Right lobe of liver (tissue), 4 donors: ENCODE measurements around the gene ERC2.

Experiments used
- POLR2A ChIP-seq: fragments of 450-650 bp; IDR thresholded peaks from one replicate; pipeline ENCODE4 v1.6.1; 2017; ENCODE audit warnings: antibody characterized with exemption, mild to moderate bottlenecking
- TF ChIP-seq, protein P1 (sequence below), 4 donors: fragments of 200-600 bp in 3 of 4; fragments of 450-650 bp in 1 of 4; IDR thresholded peaks; one replicate each; pipeline versions ENCODE4 v1.5.1 to v1.8.0; 2016 to 2022; ENCODE audit warnings: antibody characterized with exemption in 4 of 4, mild to moderate bottlenecking in 2 of 4
- donor health status: DM: no; HTN: no; CAD: no.
- donor health status: DM: no; HTN: no; CAD: no.
- donor health status: DM: no; HTN: yes; CAD: no.

- TF ChIP-seq, protein P1, sequence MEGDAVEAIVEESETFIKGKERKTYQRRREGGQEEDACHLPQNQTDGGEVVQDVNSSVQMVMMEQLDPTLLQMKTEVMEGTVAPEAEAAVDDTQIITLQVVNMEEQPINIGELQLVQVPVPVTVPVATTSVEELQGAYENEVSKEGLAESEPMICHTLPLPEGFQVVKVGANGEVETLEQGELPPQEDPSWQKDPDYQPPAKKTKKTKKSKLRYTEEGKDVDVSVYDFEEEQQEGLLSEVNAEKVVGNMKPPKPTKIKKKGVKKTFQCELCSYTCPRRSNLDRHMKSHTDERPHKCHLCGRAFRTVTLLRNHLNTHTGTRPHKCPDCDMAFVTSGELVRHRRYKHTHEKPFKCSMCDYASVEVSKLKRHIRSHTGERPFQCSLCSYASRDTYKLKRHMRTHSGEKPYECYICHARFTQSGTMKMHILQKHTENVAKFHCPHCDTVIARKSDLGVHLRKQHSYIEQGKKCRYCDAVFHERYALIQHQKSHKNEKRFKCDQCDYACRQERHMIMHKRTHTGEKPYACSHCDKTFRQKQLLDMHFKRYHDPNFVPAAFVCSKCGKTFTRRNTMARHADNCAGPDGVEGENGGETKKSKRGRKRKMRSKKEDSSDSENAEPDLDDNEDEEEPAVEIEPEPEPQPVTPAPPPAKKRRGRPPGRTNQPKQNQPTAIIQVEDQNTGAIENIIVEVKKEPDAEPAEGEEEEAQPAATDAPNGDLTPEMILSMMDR (IDR thresholded peaks at IDR 0.05) = no peak
- no peak for TF ChIP-seq POLR2A
Observed at GRCh38 chr3:55937301-55937700, 531.0 kb downstream of the ERC2 start.
